Measurements from ENCODE around the gene CD6.

The CD6 gene

GRCh38 chr11:60984636-60985035 lies 13.2 kb downstream of the CD6 start:
- DNase-seq (ENCODE audit: low read depth in 1 of 2, low spot score in 1 of 2), result no peak

- no peak for DNase-seq (ENCODE audit: low read depth in 1 of 2, low spot score in 1 of 2)
Observed at GRCh38 chr11:60985501-60985900, 14.0 kb downstream of the CD6 start.

GRCh38 chr11:60985991-60986915 lies 14.8 kb downstream of the CD6 start:
- peak; percentile 76 to 90 for DNase-seq (ENCODE audit: low read depth in 1 of 2, low spot score in 1 of 2)

GRCh38 chr11:60987577-60988277 lies 16.2 kb downstream of the CD6 start:
- peak in 1 of 2 donors; percentile 67 for DNase-seq (ENCODE audit: low read depth in 1 of 2, low spot score in 1 of 2)

- no peak for DNase-seq (ENCODE audit: low read depth in 1 of 2, low spot score in 1 of 2)
Observed at GRCh38 chr11:60988658-60989057, 17.2 kb downstream of the CD6 start.

GRCh38 chr11:60989093-60989650 lies 17.7 kb downstream of the CD6 start:
- no peak for DNase-seq (ENCODE audit: low read depth in 1 of 2, low spot score in 1 of 2)

GRCh38 chr11:60991457-60991856 lies 20.0 kb downstream of the CD6 start:
- peak in 1 of 2 donors; percentile 55 for DNase-seq (ENCODE audit: low read depth in 1 of 2, low spot score in 1 of 2)

- no peak for DNase-seq (ENCODE audit: low read depth in 1 of 2, low spot score in 1 of 2)
Observed at GRCh38 chr11:60992842-60993409, 21.4 kb downstream of the CD6 start.

GRCh38 chr11:60993615-60994014 lies 22.1 kb downstream of the CD6 start:
- peak in 1 of 2 donors; percentile 53 for DNase-seq (ENCODE audit: low read depth in 1 of 2, low spot score in 1 of 2)

GRCh38 chr11:60994541-60995080 lies 23.1 kb downstream of the CD6 start:
- DNase-seq (ENCODE audit: low read depth in 1 of 2, low spot score in 1 of 2), result peak in 1 of 2 donors; percentile 36

GRCh38 chr11:60995798-60996197 lies 24.3 kb downstream of the CD6 start:
- no peak for DNase-seq (ENCODE audit: low read depth in 1 of 2, low spot score in 1 of 2)

- no peak for DNase-seq (ENCODE audit: low read depth in 1 of 2, low spot score in 1 of 2)
Observed at GRCh38 chr11:60996381-60997138, 25.1 kb downstream of the CD6 start.

- DNase-seq (ENCODE audit: low read depth in 1 of 2, low spot score in 1 of 2), result no peak
Observed at GRCh38 chr11:61000426-61000825, 28.9 kb downstream of the CD6 start.

GRCh38 chr11:61001931-61002330 lies 30.5 kb downstream of the CD6 start:
- DNase-seq (ENCODE audit: low read depth in 1 of 2, low spot score in 1 of 2), result no peak

GRCh38 chr11:61002598-61002997 lies 31.1 kb downstream of the CD6 start:
- DNase-seq (ENCODE audit: low read depth in 1 of 2, low spot score in 1 of 2), result no peak

- no peak for DNase-seq (ENCODE audit: low read depth in 1 of 2, low spot score in 1 of 2)
Observed at GRCh38 chr11:61004180-61004611, 32.7 kb downstream of the CD6 start.

- DNase-seq (ENCODE audit: low read depth in 1 of 2, low spot score in 1 of 2), result no peak
Observed at GRCh38 chr11:61004761-61005181, 33.3 kb downstream of the CD6 start.

GRCh38 chr11:61007383-61007955 lies 36.0 kb downstream of the CD6 start:
- DNase-seq (ENCODE audit: low read depth in 1 of 2, low spot score in 1 of 2), result no peak

- no peak for DNase-seq (ENCODE audit: low read depth in 1 of 2, low spot score in 1 of 2)
Observed at GRCh38 chr11:61007956-61008896, 36.7 kb downstream of the CD6 start.
